ENCODE results near the gene GPHN.

DNA sequence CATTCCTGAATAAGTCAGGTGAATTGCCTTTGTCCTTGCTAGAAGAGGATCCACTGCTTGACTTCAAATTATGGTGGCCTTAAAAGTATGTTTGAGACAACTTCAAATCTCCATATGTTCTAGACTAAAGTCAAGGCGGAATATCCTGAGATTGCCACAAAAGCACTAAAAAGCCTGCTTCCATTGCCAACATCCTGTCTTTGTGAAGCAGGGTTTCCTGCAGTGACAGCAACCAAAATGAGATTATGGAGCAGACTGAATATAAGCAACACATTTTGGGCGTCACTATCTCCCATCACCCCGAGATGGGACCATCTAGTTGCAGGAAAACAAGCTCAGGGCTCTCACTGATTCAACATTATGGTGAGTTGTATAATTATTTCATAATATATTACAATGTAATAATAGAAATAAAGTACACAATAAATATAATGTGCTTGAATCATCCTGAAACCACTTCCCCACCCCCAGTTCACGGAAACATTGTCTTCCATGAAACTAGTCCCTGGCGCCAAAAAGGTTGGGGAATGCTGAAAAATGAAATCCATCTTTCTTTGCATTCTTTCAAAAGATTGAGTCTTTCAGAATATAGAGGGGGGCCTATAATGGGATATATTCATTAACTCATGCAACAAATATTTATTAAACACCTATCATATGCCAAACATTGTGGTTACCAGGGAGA, 143.7 kb downstream of the GPHN start:
- TF ChIP-seq, protein P1, sequence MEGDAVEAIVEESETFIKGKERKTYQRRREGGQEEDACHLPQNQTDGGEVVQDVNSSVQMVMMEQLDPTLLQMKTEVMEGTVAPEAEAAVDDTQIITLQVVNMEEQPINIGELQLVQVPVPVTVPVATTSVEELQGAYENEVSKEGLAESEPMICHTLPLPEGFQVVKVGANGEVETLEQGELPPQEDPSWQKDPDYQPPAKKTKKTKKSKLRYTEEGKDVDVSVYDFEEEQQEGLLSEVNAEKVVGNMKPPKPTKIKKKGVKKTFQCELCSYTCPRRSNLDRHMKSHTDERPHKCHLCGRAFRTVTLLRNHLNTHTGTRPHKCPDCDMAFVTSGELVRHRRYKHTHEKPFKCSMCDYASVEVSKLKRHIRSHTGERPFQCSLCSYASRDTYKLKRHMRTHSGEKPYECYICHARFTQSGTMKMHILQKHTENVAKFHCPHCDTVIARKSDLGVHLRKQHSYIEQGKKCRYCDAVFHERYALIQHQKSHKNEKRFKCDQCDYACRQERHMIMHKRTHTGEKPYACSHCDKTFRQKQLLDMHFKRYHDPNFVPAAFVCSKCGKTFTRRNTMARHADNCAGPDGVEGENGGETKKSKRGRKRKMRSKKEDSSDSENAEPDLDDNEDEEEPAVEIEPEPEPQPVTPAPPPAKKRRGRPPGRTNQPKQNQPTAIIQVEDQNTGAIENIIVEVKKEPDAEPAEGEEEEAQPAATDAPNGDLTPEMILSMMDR (IDR thresholded peaks at IDR 0.05) = no peak
- TF ChIP-seq POLR2A (IDR thresholded peaks at IDR 0.05) = no peak

Measured in thyroid gland (tissue), 4 donors.